Measurements from ENCODE around the gene PLCE1. TPM values are rescaled to one million over a fixed set of nuclear protein-coding genes. Genes with fewer than 3 reads are reported as not detected.
A peak's percentile ranks its signal among the peaks of the same experiment; 100 is the strongest.

Gene PLCE1
- total RNA-seq, 1 donor from 2014 or later, result 6.1 TPM

DNA sequence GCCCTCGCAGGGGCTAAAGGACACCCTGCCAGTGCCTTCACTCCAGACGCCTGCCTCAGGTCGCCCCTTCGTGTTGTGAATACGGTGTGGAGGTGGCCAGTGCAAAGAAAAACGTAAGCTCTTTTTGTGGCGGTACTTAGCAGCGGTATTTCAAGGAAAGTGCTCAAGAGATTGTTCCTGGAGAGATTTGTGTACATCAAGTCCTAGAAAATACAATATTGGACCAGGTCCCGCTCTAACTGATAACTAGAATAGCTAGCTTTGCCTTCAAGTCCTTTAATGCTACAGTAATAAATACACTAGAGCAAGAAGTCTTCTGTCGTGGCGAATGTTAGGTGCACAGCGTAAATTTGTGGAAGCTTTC, 689 bp downstream of the PLCE1 start:
- Mint-ChIP-seq H3K27ac (ENCODE audit: unreplicated experiment) (peak overlapping the region; percentile 9), H3K27me3 (ENCODE audit: low read depth) (peaks cover 24% of the 10 kb centered on the region), H3K36me3 (ENCODE audit: low read depth) (peaks cover 4% of the 10 kb centered on the region), H3K4me3 (peak overlapping the region; percentile 86), H3K4me1 (peaks cover 42% of the 10 kb centered on the region), H3K9me3 (no peaks in the 10 kb centered on the region)
- no peak for DNase-seq (ENCODE audit: low read depth, low spot score)
- TF ChIP-seq, protein P1, sequence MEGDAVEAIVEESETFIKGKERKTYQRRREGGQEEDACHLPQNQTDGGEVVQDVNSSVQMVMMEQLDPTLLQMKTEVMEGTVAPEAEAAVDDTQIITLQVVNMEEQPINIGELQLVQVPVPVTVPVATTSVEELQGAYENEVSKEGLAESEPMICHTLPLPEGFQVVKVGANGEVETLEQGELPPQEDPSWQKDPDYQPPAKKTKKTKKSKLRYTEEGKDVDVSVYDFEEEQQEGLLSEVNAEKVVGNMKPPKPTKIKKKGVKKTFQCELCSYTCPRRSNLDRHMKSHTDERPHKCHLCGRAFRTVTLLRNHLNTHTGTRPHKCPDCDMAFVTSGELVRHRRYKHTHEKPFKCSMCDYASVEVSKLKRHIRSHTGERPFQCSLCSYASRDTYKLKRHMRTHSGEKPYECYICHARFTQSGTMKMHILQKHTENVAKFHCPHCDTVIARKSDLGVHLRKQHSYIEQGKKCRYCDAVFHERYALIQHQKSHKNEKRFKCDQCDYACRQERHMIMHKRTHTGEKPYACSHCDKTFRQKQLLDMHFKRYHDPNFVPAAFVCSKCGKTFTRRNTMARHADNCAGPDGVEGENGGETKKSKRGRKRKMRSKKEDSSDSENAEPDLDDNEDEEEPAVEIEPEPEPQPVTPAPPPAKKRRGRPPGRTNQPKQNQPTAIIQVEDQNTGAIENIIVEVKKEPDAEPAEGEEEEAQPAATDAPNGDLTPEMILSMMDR (conservative IDR thresholded peaks at IDR 0.05), result no peak

DNA sequence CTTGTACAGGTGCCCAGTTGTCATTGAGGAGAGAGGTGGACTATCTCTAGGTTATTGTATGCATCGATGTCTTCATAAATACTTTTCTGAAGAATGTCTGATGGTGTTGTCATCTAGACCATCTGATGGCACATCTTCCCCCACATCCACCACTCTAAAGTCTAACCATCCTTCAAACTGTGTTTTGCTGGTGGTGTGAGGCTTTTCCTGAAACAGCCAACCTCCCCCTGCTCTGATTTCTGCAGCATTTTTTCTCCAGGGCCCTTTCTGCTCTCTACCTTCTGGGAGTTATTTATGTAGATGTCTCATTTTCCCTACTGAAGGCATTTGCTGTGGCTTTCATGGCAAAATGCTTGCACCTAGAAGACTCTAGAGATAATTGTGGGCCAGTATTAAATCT, 1.5 kb downstream of the PLCE1 start:
- TF ChIP-seq, protein P1 (conservative IDR thresholded peaks at IDR 0.05), result no peak
- Mint-ChIP-seq H3K27ac (ENCODE audit: unreplicated experiment) (no peak overlapping the region), H3K36me3 (ENCODE audit: low read depth) (peaks cover 4% of the 10 kb centered on the region), H3K27me3 (ENCODE audit: low read depth) (peaks cover 24% of the 10 kb centered on the region), H3K4me1 (peaks cover 48% of the 10 kb centered on the region), H3K9me3 (no peaks in the 10 kb centered on the region), H3K4me3 (peak overlapping the region; percentile 86)
- DNase-seq (ENCODE audit: low read depth, low spot score), result no peak

DNA sequence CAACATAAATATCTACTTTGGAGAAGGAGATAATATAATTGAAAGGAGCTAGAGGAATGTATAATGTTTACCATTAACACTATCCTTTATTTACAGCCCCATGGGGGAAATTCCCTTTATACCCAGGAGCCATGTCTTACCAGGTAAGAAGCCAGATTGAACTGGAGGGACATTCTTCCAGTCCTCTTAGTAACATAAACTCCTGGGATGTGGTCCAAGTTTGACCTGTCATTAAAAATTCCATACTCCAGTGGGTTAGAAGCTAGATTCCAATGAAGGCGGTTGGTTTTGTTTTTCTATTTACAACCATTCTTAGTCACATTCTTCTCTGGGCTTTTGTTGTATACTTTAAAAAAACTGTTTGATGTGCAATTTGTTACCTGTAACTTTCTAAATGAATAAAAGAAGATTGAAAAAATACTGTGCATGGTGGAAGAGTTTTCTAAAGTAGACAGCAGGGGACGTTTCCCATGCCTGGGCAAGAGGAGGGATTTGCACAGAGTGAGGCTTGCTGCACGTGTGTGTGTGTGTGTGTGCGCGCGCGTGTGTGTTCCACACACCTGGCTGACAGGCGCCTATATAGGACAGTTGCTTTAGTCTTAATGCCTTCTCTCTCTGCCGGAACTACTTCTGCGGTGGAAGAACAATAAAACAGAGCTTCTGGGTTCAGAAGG, 2.0 kb downstream of the PLCE1 start:
- no peaks in the 10 kb centered on the region for H3K9me3 Mint-ChIP-seq
- peaks cover 4% of the 10 kb centered on the region for H3K36me3 Mint-ChIP-seq (ENCODE audit: low read depth)
- peaks cover 53% of the 10 kb centered on the region for H3K4me1 Mint-ChIP-seq
- TF ChIP-seq, protein P1 (conservative IDR thresholded peaks at IDR 0.05), result no peak
- no peak for DNase-seq (ENCODE audit: low read depth, low spot score)
- H3K27me3 Mint-ChIP-seq (ENCODE audit: low read depth), result peaks cover 24% of the 10 kb centered on the region
- H3K27ac Mint-ChIP-seq (ENCODE audit: unreplicated experiment), result no peak overlapping the region
- peak overlapping the region; percentile 86 for H3K4me3 Mint-ChIP-seq

- Mint-ChIP-seq H3K4me1 (peaks cover 51% of the 10 kb centered on the region), H3K27ac (ENCODE audit: unreplicated experiment) (no peak overlapping the region), H3K36me3 (ENCODE audit: low read depth) (peaks cover 4% of the 10 kb centered on the region), H3K9me3 (no peaks in the 10 kb centered on the region), H3K4me3 (peak overlapping the region; percentile 8), H3K27me3 (ENCODE audit: low read depth) (peaks cover 24% of the 10 kb centered on the region)
- TF ChIP-seq, protein P1 (conservative IDR thresholded peaks at IDR 0.05), result no peak
- DNase-seq (ENCODE audit: low read depth, low spot score), result no peak
These were observed 2.8 kb downstream of the PLCE1 start for GRCh38 chr10:93996551-93996950.

GRCh38 chr10:93997546-93997945, 3.8 kb downstream of the PLCE1 start:
- DNase-seq (ENCODE audit: low read depth, low spot score), result no peak
- H3K27me3 Mint-ChIP-seq (ENCODE audit: low read depth), result peaks cover 24% of the 10 kb centered on the region
- no peak overlapping the region for H3K4me3 Mint-ChIP-seq
- H3K9me3 Mint-ChIP-seq, result no peaks in the 10 kb centered on the region
- H3K36me3 Mint-ChIP-seq (ENCODE audit: low read depth), result peaks cover 4% of the 10 kb centered on the region
- H3K4me1 Mint-ChIP-seq, result peaks cover 46% of the 10 kb centered on the region
- H3K27ac Mint-ChIP-seq (ENCODE audit: unreplicated experiment), result no peak overlapping the region
- TF ChIP-seq, protein P1 (conservative IDR thresholded peaks at IDR 0.05), result no peak

All from neural crest cell (in vitro differentiated cells).